Hepatic stellate cell (primary cell): ENCODE results near the gene OR6Y1.

Source experiments
- DNase-seq: peaks from one replicate; pipeline ENCODE4 v3.0.0; 2011; ENCODE audit warnings: low spot score

Gene OR6Y1, protein sequence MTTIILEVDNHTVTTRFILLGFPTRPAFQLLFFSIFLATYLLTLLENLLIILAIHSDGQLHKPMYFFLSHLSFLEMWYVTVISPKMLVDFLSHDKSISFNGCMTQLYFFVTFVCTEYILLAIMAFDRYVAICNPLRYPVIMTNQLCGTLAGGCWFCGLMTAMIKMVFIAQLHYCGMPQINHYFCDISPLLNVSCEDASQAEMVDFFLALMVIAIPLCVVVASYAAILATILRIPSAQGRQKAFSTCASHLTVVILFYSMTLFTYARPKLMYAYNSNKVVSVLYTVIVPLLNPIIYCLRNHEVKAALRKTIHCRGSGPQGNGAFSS

DNA sequence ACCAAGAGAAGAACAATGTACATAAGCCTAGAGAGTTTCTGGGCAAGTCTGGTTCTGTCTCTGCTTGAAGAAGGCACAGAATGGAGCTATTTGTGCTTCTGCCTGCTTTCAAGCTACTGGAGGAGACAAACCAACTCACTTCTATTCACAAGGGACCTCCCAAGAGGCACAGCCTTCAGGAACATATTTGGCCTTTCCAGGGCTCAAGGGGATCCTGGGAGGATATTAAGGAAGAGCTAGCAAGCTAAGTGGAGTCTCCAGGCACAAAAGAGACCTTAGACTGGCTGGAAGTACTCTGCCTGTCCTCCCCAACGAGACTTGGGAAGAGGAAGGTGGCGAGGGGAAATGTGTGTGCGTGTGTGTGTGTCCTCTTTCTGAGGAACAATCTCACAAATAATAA is at the start of gene OR6Y1:
TSS of gene OR6Y1 (minus strand) at position 54 of the 400 bp plus-strand sequence. CDS start 6,300 bp downstream, outside the sequence.
- no peak for DNase-seq

GRCh38 chr1:158600735-158601134 is 46.5 kb upstream of the OR6Y1 start:
- no peak for DNase-seq

GRCh38 chr1:158586942-158587341 is 32.7 kb upstream of the OR6Y1 start:
- no peak for DNase-seq

GRCh38 chr1:158583962-158584361 is 29.8 kb upstream of the OR6Y1 start:
- no peak for DNase-seq

DNA sequence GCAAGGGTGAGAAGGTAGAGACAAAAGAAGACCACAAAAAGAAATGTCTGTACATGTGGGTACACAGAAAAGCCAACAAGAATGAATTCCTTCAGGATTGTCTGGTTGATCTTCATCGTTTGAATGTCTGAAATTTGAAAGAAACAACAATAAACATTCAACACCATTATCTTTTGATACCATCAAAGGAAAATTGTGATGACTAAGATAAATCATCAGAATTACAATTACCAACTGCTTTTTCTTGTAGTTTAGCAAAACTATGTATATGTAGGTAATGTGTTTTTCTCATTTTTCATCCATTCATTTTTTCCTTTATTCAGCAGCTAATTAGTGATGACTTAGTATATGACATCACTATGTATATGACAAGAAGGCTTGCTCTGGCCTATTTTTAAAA is 25.5 kb upstream of the OR6Y1 start, which contains the start of gene OR10X1:
TSS of gene OR10X1 (minus strand) at position 167 of the 400 bp plus-strand sequence. CDS start at position 167, 0 bp downstream.
- no peak for DNase-seq

GRCh38 chr1:158577561-158577960 is 23.4 kb upstream of the OR6Y1 start:
- no peak for DNase-seq

- DNase-seq, result no peak
These were observed 18.0 kb upstream of the OR6Y1 start for GRCh38 chr1:158572226-158572625.

DNA sequence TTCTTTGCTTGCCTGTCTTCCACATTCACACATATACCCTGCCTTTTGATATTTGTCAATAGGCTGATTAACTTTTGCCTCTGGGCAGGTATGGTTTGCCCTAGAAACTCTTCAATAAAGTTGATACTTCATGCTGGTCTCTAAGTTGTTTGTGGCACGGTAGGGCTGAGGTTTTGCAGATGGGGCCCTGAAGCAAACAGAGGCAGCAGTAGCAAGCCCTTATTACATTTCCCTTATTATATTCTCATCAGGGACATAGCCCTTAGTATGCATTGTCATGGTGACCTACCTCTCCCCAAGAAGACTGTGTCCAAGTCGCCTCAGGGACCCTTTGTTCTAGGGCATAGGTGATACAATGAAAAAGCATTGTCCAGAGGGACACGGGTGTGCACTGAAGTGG is 16.3 kb upstream of the OR6Y1 start, which contains the start of gene OR6P1:
TSS of gene OR6P1 (minus strand) at position 101 of the 400 bp plus-strand sequence. CDS start 6,976 bp downstream, outside the sequence.
- DNase-seq, result no peak

- DNase-seq, result no peak
These were observed 10.4 kb upstream of the OR6Y1 start for GRCh38 chr1:158564608-158565007.

GRCh38 chr1:158563853-158564252 is 9.6 kb upstream of the OR6Y1 start:
- no peak for DNase-seq

GRCh38 chr1:158559696-158560095 is 5.5 kb upstream of the OR6Y1 start:
- DNase-seq, result no peak

GRCh38 chr1:158552296-158552695 is 1.9 kb downstream of the OR6Y1 start:
- no peak for DNase-seq

DNA sequence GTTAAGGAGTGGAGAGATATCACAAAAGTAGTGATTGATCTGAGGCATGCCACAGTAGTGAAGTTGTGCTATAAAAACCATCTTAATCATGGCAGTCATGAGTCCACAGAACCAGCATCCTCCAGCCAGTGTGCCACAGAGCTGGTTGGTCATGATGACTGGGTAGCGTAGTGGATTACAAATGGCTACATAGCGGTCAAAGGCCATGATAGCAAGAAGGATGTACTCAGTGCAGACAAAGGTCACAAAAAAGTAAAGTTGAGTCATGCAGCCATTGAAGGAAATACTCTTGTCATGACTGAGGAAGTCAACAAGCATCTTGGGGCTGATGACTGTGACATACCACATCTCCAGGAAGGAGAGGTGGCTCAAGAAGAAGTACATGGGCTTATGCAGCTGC is 6.7 kb downstream of the OR6Y1 start:
- DNase-seq, result no peak

GRCh38 chr1:158537609-158538008 is 16.6 kb downstream of the OR6Y1 start:
- no peak for DNase-seq

GRCh38 chr1:158534496-158534895 is 19.7 kb downstream of the OR6Y1 start:
- no peak for DNase-seq

DNA sequence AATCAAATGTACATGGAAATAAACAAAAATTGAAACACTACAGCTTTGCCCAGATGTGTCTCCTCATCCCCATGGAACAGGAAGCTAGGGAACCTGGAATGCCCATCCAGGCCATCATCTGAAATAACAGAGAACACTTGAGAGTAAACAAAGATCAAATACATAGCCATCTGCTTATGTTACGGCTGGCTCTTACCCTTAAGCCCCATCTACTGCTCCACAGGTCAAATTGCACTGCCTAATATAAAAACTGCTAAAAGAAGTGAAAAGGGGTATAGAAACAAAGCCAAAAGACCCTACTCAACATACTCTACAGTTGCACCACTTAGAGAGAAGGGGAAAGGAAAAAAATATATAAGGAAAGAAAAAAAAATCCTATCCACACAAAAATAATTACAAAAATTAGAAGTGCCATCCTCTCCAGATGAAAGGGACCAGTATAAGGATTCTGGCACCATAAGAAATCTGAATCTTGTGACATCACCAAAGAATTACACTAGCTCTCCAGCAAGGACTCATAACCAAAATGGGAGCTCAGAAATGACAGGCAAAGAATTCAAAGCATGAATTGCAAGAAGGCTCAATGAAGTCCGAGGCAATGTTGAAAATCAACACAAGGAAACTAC is 26.9 kb downstream of the OR6Y1 start:
- no peak for DNase-seq

GRCh38 chr1:158521666-158522058 is 32.5 kb downstream of the OR6Y1 start:
- no peak for DNase-seq

GRCh38 chr1:158520955-158521665 is 33.1 kb downstream of the OR6Y1 start:
- no peak for DNase-seq

GRCh38 chr1:158520021-158520420 is 34.2 kb downstream of the OR6Y1 start:
- no peak for DNase-seq

GRCh38 chr1:158516966-158517365 is 37.2 kb downstream of the OR6Y1 start:
- DNase-seq, result no peak

GRCh38 chr1:158509471-158510156 is 44.6 kb downstream of the OR6Y1 start:
- no peak for DNase-seq

DNA sequence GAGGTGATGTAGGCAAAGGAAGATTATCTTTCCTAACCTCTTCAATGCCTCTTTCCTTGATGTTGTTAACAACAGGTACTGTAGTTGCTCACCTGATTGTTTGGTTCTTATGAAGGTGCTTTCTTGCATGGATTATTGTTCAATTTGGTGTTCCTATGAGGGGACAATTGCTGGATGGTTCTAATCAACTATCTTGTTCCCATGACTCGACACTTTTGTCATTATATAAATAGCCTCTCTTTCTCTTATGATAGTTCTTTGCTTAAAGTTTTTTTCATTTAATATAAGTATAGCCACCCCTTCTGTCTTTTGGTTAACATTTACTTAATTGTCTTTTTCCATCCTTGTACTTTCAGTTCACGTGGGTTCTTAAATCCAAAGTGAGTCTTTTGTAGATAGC is 46.7 kb downstream of the OR6Y1 start:
- DNase-seq, result no peak
